ENCODE measurements around the gene NFKB2.

DNA sequence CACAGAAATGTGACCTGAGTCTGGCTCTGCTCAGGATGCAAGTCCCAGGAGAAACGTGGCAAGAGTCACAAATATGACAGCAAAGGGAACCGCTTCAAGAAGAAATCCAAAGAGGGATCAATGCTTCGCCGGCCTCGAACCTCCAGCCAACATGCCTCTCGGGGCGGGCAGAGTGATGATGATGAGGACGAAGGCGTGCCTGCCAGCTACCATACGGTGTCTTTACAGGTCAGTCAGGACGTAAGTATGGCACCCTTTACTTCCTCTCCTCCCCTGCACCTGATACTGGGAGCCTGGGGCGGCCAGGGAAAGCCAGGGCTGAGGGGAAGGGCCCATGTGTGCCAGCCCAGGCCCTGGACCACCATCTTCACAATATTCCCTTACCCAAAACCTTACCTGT lies 18.6 kb upstream of the NFKB2 start:
- TF ChIP-seq, protein P1, sequence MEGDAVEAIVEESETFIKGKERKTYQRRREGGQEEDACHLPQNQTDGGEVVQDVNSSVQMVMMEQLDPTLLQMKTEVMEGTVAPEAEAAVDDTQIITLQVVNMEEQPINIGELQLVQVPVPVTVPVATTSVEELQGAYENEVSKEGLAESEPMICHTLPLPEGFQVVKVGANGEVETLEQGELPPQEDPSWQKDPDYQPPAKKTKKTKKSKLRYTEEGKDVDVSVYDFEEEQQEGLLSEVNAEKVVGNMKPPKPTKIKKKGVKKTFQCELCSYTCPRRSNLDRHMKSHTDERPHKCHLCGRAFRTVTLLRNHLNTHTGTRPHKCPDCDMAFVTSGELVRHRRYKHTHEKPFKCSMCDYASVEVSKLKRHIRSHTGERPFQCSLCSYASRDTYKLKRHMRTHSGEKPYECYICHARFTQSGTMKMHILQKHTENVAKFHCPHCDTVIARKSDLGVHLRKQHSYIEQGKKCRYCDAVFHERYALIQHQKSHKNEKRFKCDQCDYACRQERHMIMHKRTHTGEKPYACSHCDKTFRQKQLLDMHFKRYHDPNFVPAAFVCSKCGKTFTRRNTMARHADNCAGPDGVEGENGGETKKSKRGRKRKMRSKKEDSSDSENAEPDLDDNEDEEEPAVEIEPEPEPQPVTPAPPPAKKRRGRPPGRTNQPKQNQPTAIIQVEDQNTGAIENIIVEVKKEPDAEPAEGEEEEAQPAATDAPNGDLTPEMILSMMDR (IDR thresholded peaks at IDR 0.05; ENCODE audit: insufficient read depth, low read depth, low read length) = no peak
- no peak for TF ChIP-seq EZH2 (IDR thresholded peaks at IDR 0.05; ENCODE audit: insufficient read depth, low read length)

All from astrocyte (in vitro differentiated cells and primary cell).